Subcutaneous adipose tissue (tissue), 4 donors: ENCODE results near the gene GRHL1. TPM values are rescaled to one million over a fixed set of nuclear protein-coding genes. Genes with fewer than 3 reads are reported as not detected.

Source experiments
- CTCF ChIP-seq: fragments of 450-650 bp; IDR thresholded peaks from one replicate; pipeline ENCODE4 v1.5.1; 2016; ENCODE audit warnings: low read depth, mild to moderate bottlenecking, control low read depth, antibody characterized with exemption, moderate library complexity
- total RNA-seq, 4 donors: library from RNA; depleted of rRNA; stranded (reverse); fragments of >200 nt; gene quantifications; one replicate each; pipeline ENCODE4 v1.1.0, GENCODE V29; 2016

The GRHL1 gene
- total RNA-seq, 4 donors from 2014 or later, result 0.88 to 7.2 (median 2.8) TPM

DNA sequence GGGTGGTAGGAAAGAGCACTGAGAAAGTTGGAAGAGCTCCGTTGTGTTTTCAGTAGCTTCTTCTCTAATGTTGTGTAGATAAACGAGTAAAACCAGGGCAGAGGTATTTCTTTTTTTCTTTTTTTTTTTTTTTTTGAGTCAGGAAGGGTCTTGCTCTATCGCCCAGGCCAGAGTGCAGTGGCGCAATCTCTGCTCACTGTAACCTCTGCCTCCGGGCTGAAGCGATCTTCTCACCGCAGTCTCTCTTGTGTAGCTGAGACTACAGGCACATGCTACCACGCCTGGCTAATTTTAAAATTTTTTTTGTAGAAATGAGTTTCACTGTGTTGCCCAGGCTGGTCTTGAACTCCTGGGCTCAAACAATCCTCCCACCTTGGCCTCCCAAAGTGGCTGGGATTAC lies 6.6 kb downstream of the GRHL1 start:
- no peak for TF ChIP-seq CTCF

DNA sequence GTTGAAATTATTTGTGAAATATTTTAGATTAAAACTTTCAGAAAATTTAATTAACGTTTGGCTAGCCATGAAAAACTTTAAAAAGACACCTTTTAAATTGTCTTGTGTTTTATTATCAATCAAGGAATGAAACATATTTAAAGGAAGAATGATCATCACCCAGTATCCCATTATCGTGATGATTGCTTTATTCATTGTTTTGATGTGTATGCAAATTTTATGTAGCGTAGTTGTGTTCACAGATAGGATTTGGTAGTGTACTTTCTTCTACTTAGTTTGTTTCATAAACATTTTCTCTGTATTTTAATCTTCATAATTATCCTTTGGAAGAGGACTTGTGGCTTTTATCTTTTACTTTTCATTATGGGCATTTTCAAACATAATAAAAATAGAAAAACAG lies 7.8 kb downstream of the GRHL1 start:
- TF ChIP-seq CTCF, result no peak

DNA sequence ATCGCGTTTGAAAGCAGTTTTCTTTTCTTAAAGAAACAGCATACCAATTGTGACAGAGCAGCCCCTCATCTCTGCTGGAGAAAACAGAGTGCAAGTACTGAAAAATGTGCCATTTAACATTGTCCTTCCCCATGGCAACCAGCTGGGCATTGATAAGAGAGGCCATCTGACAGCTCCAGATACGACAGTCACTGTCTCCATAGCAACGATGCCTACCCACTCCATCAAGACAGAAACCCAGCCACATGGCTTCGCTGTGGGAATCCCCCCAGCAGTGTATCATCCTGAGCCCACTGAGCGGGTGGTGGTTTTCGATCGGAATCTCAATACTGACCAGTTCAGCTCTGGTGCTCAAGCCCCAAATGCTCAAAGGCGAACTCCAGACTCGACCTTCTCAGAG lies 9.5 kb downstream of the GRHL1 start:
- TF ChIP-seq CTCF, result no peak

DNA sequence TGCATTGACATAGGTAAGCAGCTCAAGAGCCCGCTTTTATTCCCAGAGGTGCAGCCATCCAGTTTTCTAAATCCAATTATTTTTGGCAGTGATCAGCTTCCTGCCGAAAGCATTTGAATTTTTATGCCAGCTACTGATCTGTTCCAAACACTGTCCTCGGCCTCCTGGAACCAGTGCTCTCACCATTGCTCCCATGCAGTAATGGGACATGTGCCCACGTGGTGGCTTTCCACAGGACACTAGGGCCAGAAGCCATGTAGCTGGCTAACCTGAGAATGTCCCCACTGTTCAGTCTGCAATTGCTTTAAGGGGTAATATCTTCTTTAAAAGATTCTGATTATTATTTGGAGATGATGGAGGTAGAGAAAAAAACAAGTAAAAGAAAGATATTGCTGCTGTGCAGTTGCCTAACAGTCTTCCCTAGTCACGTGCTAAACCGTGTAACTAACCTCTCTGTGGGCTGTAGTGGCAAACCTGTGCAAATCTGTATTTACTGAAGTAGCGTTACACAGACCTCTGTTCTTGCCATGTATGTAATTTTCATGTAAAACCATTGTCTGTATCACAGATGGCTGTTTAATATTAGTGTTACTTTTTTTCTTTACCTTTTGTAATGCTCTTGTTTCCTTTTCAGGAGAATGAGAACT lies 13.0 kb downstream of the GRHL1 start:
- TF ChIP-seq CTCF, result no peak

DNA sequence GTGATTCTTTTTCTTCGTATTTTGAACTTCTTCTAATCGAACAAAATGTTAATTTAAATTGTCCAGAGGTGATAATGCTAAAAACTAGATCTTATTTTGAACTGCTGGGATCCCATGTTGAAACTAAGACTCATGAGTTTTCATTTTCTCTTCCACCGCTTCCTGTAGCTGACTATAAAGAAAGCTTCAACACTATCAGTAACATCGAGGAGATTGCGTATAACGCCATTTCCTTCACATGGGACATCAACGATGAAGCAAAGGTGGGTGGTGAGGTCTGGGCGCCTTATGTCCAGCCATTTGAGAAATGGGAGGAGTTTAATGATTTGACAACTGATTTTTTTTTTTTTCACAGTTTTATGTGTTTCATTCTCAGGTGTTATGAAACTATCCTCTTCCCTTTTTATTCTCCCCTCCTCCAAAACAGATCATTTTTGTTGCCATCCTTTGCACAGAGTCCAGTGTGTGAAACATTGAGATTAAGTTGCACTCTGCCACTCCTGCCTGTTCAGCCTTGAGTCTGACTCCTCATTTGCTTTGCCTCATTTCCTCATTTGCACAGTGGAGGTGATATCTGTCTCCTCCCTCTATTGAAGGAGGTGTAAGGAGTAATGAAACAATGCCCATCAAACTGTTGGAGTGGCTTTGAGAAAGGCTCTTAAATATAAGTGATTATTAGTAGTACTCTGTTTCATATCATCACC lies 13.8 kb downstream of the GRHL1 start:
- no peak for TF ChIP-seq CTCF

GRCh38 chr2:9966491-9967022 lies 15.1 kb downstream of the GRHL1 start:
- no peak for TF ChIP-seq CTCF

DNA sequence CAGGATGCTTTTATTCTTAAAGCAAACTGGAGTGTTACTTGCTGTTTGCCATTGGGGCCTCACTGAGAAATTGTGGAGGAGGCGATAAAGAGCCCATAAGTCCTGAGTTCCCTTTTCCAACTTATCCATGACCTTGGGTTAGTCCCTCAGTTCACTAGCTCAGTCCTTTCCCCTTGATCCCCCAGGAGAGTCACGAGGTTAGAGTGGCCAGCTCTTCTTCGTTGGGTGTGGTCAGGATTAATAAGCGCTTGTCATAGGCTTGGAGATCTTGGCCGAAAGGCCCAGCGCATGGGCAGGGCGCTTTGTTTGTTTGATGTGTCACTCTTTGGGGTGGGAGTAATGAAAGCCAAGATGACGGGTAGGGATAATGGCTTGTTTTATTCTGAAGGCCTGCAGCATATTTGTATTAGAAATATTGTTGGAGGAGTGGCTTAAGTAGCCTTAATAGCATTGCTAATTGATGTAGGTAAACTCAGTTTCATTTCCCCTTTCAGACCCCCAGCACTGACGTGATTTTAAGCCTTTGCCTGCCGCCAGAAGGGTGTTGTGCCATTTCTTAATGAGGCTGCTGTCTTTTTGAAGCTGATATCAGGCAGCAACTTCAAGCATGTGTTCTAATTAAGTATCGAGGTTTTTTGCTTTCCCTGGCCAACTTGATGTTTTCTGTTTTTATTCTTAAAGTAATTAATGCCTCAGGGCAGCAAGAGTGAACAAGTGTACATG lies 15.7 kb downstream of the GRHL1 start:
- no peak for TF ChIP-seq CTCF
